ENCODE data around the gene VRK3.
"Not testable (repeated sequence)": the region's sequence is repeated elsewhere in the genome, so short reads cannot be mapped to it uniquely, and the experiment has no call there.

The VRK3 gene, protein sequence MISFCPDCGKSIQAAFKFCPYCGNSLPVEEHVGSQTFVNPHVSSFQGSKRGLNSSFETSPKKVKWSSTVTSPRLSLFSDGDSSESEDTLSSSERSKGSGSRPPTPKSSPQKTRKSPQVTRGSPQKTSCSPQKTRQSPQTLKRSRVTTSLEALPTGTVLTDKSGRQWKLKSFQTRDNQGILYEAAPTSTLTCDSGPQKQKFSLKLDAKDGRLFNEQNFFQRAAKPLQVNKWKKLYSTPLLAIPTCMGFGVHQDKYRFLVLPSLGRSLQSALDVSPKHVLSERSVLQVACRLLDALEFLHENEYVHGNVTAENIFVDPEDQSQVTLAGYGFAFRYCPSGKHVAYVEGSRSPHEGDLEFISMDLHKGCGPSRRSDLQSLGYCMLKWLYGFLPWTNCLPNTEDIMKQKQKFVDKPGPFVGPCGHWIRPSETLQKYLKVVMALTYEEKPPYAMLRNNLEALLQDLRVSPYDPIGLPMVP

DNA sequence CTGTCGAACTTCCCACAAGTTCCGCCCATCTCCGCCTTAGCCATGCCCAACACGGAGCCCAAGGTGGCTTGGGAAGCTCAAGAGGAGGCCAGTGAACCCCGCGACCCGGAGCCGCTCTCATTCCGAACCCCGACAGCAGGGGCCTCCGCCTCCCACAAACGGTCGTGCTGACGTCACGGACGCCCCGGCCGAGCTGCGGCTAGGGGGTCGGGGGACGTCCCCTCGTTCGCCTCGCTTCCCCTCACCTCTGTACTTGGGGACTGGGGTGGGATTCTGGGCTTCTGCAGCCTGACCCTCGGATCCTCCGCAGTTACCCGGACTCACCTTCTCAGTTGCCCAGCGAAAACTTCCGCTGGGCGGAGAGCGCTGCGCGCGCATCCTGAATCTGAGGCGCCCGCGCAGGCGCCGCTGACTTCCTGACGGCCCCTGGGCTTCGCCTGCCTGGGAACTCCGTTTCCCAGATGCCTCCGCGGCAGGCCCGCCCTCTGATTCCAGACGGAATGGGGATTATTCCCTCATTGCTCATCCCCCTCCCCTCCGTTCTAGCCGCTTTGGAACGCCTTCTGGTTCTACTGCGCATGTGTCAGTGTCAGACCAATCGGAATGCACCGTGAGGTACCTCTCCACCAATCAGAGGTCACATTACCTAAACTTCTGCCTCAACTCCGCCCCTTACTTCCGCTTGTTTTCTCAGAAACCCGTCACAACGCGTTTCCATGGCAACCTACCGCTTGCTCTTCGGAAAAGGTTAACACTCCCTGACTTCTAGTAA is at the start of gene VRK3:
Gene VRK3, minus strand, starts transcription at position 351 of the 772 bp plus-strand sequence. CDS start 9,210 bp downstream, outside the sequence.
- Histone ChIP-seq H3K9me3 (ENCODE audit: insufficient read depth, low read depth, low read length) (no peaks in the 10 kb centered on the region), H3K9ac (ENCODE audit: low read depth, low read length, poor library complexity, severe bottlenecking) (peak within 1 kb of the TSS; percentile 86), H3K4me2 (ENCODE audit: low read depth, low read length, poor library complexity, severe bottlenecking) (peak within 1 kb of the TSS; percentile 94), H3K79me2 (ENCODE audit: insufficient read depth, low read length) (peaks cover 70% of the 10 kb centered on the region), H3K27me3 (ENCODE audit: insufficient read depth, low read length, poor library complexity, severe bottlenecking) (no peaks in the 10 kb centered on the region), H3K4me3 (ENCODE audit: low read length, poor library complexity, severe bottlenecking) (peak within 1 kb of the TSS; percentile 89), H3F3A (ENCODE audit: low read depth) (no peaks in the 10 kb centered on the region), H3K36me3 (ENCODE audit: insufficient read depth, low read length) (no peaks in the 10 kb centered on the region), H3K9me2 (replicated peaks; ENCODE audit: low read depth, low read length) (no peaks in the 10 kb centered on the region), H2AFZ (ENCODE audit: low read length) (peak within 1 kb of the TSS; percentile 92), H3K4me1 (ENCODE audit: insufficient read depth, low read length, poor library complexity, severe bottlenecking) (peaks cover 26% of the 10 kb centered on the region), H4K20me1 (ENCODE audit: insufficient read depth, low read length, poor library complexity, severe bottlenecking) (peaks cover 32% of the 10 kb centered on the region)
- no peak for TF ChIP-seq EZH2phosphoT487 (IDR thresholded peaks at IDR 0.05; ENCODE audit: borderline replicate concordance)
- TF ChIP-seq, protein P1, sequence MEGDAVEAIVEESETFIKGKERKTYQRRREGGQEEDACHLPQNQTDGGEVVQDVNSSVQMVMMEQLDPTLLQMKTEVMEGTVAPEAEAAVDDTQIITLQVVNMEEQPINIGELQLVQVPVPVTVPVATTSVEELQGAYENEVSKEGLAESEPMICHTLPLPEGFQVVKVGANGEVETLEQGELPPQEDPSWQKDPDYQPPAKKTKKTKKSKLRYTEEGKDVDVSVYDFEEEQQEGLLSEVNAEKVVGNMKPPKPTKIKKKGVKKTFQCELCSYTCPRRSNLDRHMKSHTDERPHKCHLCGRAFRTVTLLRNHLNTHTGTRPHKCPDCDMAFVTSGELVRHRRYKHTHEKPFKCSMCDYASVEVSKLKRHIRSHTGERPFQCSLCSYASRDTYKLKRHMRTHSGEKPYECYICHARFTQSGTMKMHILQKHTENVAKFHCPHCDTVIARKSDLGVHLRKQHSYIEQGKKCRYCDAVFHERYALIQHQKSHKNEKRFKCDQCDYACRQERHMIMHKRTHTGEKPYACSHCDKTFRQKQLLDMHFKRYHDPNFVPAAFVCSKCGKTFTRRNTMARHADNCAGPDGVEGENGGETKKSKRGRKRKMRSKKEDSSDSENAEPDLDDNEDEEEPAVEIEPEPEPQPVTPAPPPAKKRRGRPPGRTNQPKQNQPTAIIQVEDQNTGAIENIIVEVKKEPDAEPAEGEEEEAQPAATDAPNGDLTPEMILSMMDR (conservative IDR thresholded peaks at IDR 0.05; ENCODE audit: low read length) = no peak; the same call in 1 of the 2 replicates

DNA sequence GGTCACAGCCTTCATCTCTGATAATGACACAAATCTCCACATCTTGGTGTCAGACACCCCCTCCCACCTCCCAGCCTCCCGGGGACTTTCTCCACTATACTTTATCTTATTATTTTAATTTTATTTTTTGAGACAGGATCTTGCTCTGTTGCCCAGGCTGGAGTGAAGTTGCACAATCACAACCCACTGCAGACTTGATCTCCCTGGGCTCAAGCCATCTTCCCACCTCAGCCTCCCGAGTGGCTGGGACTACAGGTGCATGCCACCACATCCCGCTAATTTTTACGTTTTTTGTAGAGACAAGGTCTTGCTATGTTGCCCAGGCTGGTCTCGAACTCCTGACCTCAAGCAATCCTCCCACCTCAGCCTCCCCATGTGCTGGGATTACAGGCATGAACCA is 43.2 kb upstream of the VRK3 start:
- not testable (repeated sequence) for H3K9me3 ChIP-seq (ENCODE audit: insufficient read depth, low read depth, low read length); H3K36me3 ChIP-seq (ENCODE audit: insufficient read depth, low read length); H3K4me3 ChIP-seq (ENCODE audit: low read length, poor library complexity, severe bottlenecking); H3K9me2 ChIP-seq (replicated peaks; ENCODE audit: low read depth, low read length); H3K4me2 ChIP-seq (ENCODE audit: low read depth, low read length, poor library complexity, severe bottlenecking); H2AFZ ChIP-seq (ENCODE audit: low read length); H4K20me1 ChIP-seq (ENCODE audit: insufficient read depth, low read length, poor library complexity, severe bottlenecking); H3K4me1 ChIP-seq (ENCODE audit: insufficient read depth, low read length, poor library complexity, severe bottlenecking); H3K27me3 ChIP-seq (ENCODE audit: insufficient read depth, low read length, poor library complexity, severe bottlenecking); H3K9ac ChIP-seq (ENCODE audit: low read depth, low read length, poor library complexity, severe bottlenecking); H3K79me2 ChIP-seq (ENCODE audit: insufficient read depth, low read length); H3F3A ChIP-seq (ENCODE audit: low read depth)

DNA sequence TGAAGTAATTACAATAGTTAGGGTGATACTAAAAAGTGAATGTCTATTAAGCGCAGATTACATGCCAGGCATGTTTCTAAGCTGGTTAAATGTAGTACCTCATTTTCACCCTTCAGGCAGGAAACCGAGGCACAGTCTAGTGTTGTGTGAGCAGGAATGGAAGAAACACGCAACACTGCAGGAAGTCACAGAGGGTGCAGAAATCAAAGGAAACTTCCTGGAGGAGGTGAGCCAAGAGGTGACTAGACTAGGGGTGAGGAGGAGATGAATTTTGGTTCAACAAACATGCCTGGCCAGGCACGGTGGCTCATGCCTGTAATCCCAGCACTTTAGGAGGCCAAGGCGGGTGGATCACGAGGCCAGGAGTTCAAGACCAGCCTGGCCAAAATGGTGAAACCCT is 42.4 kb upstream of the VRK3 start:
- no peaks in the 10 kb centered on the region for H3K4me1 ChIP-seq (ENCODE audit: insufficient read depth, low read length, poor library complexity, severe bottlenecking)
- H3K4me3 ChIP-seq (ENCODE audit: low read length, poor library complexity, severe bottlenecking) = no peak overlapping the region
- no peak overlapping the region for H2AFZ ChIP-seq (ENCODE audit: low read length)
- H3K9ac ChIP-seq (ENCODE audit: low read depth, low read length, poor library complexity, severe bottlenecking) = no peak overlapping the region
- H3K9me2 ChIP-seq (replicated peaks; ENCODE audit: low read depth, low read length) = no peaks in the 10 kb centered on the region
- TF ChIP-seq, protein P1 (conservative IDR thresholded peaks at IDR 0.05; ENCODE audit: low read length) = no peak
- TF ChIP-seq EZH2phosphoT487 (IDR thresholded peaks at IDR 0.05; ENCODE audit: borderline replicate concordance) = no peak
- no peaks in the 10 kb centered on the region for H3F3A ChIP-seq (ENCODE audit: low read depth)
- no peak overlapping the region for H3K4me2 ChIP-seq (ENCODE audit: low read depth, low read length, poor library complexity, severe bottlenecking)
- no peaks in the 10 kb centered on the region for H3K79me2 ChIP-seq (ENCODE audit: insufficient read depth, low read length)
- H3K9me3 ChIP-seq (ENCODE audit: insufficient read depth, low read depth, low read length) = no peaks in the 10 kb centered on the region
- H3K27me3 ChIP-seq (ENCODE audit: insufficient read depth, low read length, poor library complexity, severe bottlenecking) = no peaks in the 10 kb centered on the region
- no peaks in the 10 kb centered on the region for H3K36me3 ChIP-seq (ENCODE audit: insufficient read depth, low read length)
- no peaks in the 10 kb centered on the region for H4K20me1 ChIP-seq (ENCODE audit: insufficient read depth, low read length, poor library complexity, severe bottlenecking)
